ENCODE results near the gene AGRN.

The AGRN gene

DNA sequence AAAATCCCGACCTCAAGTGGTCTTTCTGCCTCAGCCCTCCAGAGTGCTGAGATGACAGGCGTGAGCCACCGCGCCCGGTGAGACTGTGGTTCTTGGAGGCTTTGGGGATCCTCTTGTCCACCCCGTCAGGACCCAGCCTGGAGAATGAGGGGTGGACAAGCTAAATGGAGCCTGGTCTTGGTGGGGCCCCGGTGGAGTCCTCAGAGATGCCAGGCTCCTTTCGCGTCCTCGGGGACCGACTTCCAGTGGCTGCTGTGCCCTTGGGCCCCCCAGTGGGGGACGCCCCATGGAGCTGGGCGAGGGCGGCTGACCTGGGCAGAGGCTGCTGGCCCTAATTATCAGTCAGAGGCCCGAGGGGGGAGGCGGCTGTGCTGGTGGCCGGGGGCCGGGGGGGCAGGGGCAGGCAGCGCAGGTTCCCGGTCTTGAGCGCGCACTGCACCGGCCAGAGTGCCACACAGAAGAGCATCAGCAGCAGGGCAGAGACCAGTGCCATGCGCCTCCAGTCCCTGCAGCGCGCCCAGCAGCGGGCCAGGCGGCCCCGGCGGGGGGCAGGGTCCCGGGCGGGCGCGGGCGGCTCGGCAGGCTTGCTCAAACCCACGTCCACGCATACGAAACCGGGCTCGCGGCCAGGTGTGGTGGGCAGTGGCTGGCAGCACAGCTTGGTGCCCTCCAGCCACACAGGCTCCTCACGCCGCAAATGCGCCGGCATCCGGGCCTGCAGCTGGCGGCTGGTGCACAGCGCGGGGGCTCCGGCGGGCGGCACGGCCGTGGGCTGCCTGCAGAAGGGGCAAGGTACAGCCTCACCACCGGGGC, 51.8 kb downstream of the AGRN start:
- TF ChIP-seq EZH2phosphoT487 (IDR thresholded peaks at IDR 0.05; ENCODE audit: low read length) = no peak
- no peak for DNase-seq
- Histone ChIP-seq H3K4me2 (ENCODE audit: low read depth, low read length) (no peak overlapping the region), H3K9ac (ENCODE audit: low read length) (no peak overlapping the region), H3K27ac (ENCODE audit: low read length) (no peak overlapping the region), H3K4me3 (ENCODE audit: low read length) (no peak overlapping the region), H2AFZ (ENCODE audit: low read length) (no peak overlapping the region), H3K9me3 (replicated peaks; ENCODE audit: insufficient read depth, low read length) (no peaks in the 10 kb centered on the region), H3K36me3 (replicated peaks; ENCODE audit: insufficient read depth, low read length) (no peaks in the 10 kb centered on the region), H4K20me1 (ENCODE audit: insufficient read depth, low read length) (no peaks in the 10 kb centered on the region), H3K27me3 (replicated peaks; ENCODE audit: insufficient read depth, low read length) (peaks cover 80% of the 10 kb centered on the region), H3K79me2 (ENCODE audit: low read length) (no peaks in the 10 kb centered on the region), H3K4me1 (ENCODE audit: low read length) (no peaks in the 10 kb centered on the region), H3F3A (ENCODE audit: insufficient read depth, low read length) (no peaks in the 10 kb centered on the region), H3K9me2 (replicated peaks; ENCODE audit: insufficient read depth, low read length) (no peaks in the 10 kb centered on the region)

- no peaks in the 10 kb centered on the region for H3K79me2 ChIP-seq (ENCODE audit: low read length)
- DNase-seq = no peak
- no peaks in the 10 kb centered on the region for H3K9me2 ChIP-seq (replicated peaks; ENCODE audit: insufficient read depth, low read length)
- no peaks in the 10 kb centered on the region for H3K36me3 ChIP-seq (replicated peaks; ENCODE audit: insufficient read depth, low read length)
- H3K9ac ChIP-seq (ENCODE audit: low read length) = no peak overlapping the region
- no peak overlapping the region for H2AFZ ChIP-seq (ENCODE audit: low read length)
- no peaks in the 10 kb centered on the region for H3F3A ChIP-seq (ENCODE audit: insufficient read depth, low read length)
- H3K9me3 ChIP-seq (replicated peaks; ENCODE audit: insufficient read depth, low read length) = no peaks in the 10 kb centered on the region
- TF ChIP-seq EZH2phosphoT487 (IDR thresholded peaks at IDR 0.05; ENCODE audit: low read length) (no peak), EZH2 (optimal IDR thresholded peaks at IDR 0.05; ENCODE audit: low read depth, low read length) (no peak), CTCF (IDR thresholded peaks at IDR 0.05; ENCODE audit: low read length) (no peak)
- H4K20me1 ChIP-seq (ENCODE audit: insufficient read depth, low read length) = no peaks in the 10 kb centered on the region
- no peaks in the 10 kb centered on the region for H3K4me1 ChIP-seq (ENCODE audit: low read length)
- peaks cover 75% of the 10 kb centered on the region for H3K27me3 ChIP-seq (replicated peaks; ENCODE audit: insufficient read depth, low read length)
- no peak overlapping the region for H3K4me2 ChIP-seq (ENCODE audit: low read depth, low read length)
- no peak overlapping the region for H3K4me3 ChIP-seq (ENCODE audit: low read length)
- no peak overlapping the region for H3K27ac ChIP-seq (ENCODE audit: low read length)
These were observed 52.5 kb downstream of the AGRN start for GRCh38 chr1:1072299-1072848.

GRCh38 chr1:1072849-1073742, 53.2 kb downstream of the AGRN start:
- DNase-seq = no peak
- H3K9me3 ChIP-seq (replicated peaks; ENCODE audit: insufficient read depth, low read length) = no peaks in the 10 kb centered on the region
- no peaks in the 10 kb centered on the region for H3K36me3 ChIP-seq (replicated peaks; ENCODE audit: insufficient read depth, low read length)
- H3K4me1 ChIP-seq (ENCODE audit: low read length) = no peaks in the 10 kb centered on the region
- peaks cover 68% of the 10 kb centered on the region for H3K27me3 ChIP-seq (replicated peaks; ENCODE audit: insufficient read depth, low read length)
- H2AFZ ChIP-seq (ENCODE audit: low read length) = no peak overlapping the region
- TF ChIP-seq EZH2 (optimal IDR thresholded peaks at IDR 0.05; ENCODE audit: low read depth, low read length) (no peak), CTCF (IDR thresholded peaks at IDR 0.05; ENCODE audit: low read length) (no peak), EZH2phosphoT487 (IDR thresholded peaks at IDR 0.05; ENCODE audit: low read length) (no peak)
- H3K9me2 ChIP-seq (replicated peaks; ENCODE audit: insufficient read depth, low read length) = no peaks in the 10 kb centered on the region
- no peak overlapping the region for H3K9ac ChIP-seq (ENCODE audit: low read length)
- no peaks in the 10 kb centered on the region for H3F3A ChIP-seq (ENCODE audit: insufficient read depth, low read length)
- no peaks in the 10 kb centered on the region for H4K20me1 ChIP-seq (ENCODE audit: insufficient read depth, low read length)
- no peak overlapping the region for H3K4me2 ChIP-seq (ENCODE audit: low read depth, low read length)
- no peaks in the 10 kb centered on the region for H3K79me2 ChIP-seq (ENCODE audit: low read length)
- H3K27ac ChIP-seq (ENCODE audit: low read length) = no peak overlapping the region
- no peak overlapping the region for H3K4me3 ChIP-seq (ENCODE audit: low read length)

All from MM.1S (cell line).